Stimulated activated CD4-positive, alpha-beta T cell treated with anti-CD3 and anti-CD28 coated beads, Interleukin-1b, Interleukin-23, amount 100 ng/mL, for 4 hours (primary cell): ENCODE data around the gene NTPCR.
"Not testable (repeated sequence)": the region's sequence is repeated elsewhere in the genome, so short reads cannot be mapped to it uniquely, and the experiment has no call there.

ENCODE experiments used
- DNase-seq, 2 donors: peaks; one replicate each; pipeline ENCODE4 v3.0.0-alpha.2; 2020; ENCODE audit warnings: low read depth in 2 of 2

Gene NTPCR, protein sequence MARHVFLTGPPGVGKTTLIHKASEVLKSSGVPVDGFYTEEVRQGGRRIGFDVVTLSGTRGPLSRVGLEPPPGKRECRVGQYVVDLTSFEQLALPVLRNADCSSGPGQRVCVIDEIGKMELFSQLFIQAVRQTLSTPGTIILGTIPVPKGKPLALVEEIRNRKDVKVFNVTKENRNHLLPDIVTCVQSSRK

DNA sequence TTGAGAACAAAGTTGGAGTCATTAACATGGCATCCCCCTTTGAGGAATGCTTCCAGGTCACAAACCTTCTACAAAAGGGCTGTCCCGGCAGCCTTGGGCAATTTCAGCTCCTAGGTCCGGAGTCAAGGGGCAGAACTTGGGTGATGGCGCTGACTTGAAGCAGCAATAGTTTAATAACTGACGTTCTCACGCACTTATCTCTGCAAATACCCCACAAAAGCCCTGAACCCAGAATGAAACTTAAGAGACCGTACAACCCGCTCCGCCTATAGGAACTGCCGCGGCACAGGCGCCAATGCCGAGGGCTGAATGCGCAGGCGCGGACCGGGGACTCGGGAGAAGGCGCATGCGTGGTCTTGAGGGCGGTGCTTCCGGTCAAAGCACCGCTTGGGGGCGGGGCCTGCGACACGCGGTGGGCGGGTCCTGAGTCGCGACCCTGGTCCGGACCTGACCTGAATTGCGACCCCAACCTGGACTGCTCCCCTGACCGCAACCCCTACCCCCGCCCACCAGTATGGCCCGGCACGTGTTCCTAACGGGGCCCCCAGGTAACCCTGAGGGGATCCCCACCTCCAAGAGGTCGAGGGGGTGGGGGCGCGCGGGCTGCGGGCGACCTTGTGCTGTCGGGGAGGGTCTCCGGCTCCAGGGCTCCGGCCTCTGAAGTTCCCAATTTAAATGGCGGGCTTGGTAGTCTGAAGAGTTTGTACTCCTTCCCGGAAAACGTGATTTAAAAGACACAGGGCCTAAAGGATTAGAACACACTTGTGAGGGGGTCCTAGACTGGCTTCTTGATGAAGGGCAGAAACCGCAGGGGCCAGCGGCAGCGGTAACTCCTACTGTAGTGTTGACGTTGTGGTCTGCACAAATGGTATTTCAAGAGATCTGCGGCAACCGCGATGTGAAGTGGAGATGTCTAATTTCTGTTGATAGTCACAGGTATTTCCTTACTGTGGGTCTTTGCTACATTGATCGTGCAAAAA is at the start of gene NTPCR:
NTPCR (plus strand) TSS at position 415 of the 980 bp plus-strand sequence; CDS start at position 515, 100 bp downstream.
- peak; percentile 97 to 98 for DNase-seq

DNA sequence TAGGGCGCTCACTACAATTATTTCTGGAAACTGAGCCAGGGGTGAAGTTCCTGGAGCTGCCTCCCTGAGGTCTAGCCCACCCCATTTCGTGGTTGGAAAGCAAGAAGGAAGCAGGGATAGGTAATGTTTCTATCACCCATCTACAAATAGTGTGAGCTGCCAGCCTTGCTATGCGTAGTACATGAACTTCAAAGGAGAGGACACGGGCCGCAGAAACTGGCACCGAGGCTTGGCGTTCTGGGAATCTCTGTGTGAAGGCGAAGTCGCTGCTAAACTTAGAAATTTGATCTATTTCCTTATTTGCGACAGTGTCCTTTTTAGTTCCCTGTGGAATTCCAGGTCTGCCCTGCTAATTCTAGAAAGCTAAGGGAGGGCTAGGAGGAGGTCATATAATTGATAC is 49.6 kb upstream of the NTPCR start:
- DNase-seq: no peak

DNA sequence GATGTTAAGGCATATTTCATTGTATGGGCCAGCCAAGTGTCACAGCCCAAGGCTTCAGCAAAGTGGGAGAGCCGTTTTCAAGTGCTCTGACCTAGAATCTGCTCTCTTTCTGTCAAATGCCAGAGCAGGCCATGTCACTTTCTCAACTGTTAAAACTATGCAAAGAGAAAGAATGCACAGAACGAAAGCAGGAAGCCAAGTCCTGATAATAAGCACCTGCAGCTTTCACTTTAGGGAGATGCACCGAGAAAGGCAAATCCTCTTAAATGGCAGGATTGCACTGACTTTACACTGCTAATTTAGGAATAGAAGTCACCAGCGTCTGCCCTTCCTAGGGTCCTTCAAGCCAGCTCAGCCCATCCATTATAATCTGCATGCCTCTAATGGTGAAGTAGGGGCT is 49.2 kb upstream of the NTPCR start:
- no peak for DNase-seq

DNA sequence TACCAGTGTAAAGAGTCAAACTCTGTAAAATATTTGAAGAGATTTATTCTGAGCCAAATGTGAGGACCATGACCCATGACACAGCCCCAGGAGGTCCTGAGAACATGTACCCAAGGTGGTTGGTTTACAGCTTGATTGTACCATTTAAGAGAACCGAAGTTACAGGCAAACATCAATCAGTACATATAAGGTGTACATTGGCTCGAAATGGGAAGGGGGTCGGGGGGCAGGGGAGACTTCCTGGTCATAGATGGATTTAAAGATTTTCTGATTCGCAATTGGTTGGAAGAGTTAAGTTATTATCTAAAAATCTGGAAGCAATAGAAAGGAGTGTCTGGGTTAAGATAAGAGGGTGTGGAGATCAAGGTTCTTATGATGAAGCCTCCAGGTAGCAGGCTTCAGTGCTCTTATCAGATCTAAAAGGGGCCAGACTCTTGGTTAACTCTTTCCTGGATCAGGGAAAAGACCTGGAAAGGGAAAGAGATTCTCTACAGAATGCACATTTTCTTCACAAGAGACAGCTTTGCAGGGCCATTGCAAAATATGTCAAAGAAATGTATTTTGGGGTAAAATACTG is 47.5 kb upstream of the NTPCR start:
- no peak for DNase-seq

DNA sequence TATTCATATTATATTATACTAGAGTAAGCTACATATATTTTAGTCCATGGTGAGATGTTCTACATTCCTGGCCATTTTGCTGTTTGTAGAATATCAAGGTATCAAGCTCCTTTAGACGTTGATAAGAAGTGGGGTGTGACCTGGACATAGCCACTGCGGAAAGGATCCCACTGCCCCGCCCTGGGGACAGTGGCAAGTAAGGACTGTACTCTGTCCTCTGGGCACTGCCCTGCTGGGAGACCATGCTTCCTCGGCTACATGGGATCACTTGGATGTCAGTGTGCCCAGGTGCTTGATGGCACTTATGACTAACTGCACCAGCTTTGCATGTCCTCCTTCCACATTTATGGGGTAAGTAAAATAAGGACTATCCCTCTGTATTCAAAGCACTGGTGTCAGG is 46.3 kb upstream of the NTPCR start:
- no peak for DNase-seq

DNA sequence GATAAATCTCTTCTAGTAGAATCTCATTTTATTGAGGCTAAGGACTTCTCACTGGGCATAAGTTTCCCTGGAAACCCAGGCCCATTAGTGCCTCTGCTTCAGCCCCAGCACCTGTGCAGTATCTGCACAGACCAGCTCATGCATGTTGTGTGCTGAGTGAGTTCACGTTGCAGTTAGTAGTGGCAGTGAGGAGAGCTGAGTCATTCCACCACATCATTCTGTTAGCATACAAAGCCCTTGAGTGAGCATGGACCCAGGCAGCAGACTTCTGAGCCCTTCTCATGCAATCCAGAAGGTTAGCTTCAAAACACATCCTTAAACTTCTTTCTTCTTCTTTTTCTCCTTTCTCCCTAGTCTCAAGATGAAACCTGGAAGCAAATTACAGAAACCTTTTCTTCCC is 45.8 kb upstream of the NTPCR start:
- no peak for DNase-seq

DNA sequence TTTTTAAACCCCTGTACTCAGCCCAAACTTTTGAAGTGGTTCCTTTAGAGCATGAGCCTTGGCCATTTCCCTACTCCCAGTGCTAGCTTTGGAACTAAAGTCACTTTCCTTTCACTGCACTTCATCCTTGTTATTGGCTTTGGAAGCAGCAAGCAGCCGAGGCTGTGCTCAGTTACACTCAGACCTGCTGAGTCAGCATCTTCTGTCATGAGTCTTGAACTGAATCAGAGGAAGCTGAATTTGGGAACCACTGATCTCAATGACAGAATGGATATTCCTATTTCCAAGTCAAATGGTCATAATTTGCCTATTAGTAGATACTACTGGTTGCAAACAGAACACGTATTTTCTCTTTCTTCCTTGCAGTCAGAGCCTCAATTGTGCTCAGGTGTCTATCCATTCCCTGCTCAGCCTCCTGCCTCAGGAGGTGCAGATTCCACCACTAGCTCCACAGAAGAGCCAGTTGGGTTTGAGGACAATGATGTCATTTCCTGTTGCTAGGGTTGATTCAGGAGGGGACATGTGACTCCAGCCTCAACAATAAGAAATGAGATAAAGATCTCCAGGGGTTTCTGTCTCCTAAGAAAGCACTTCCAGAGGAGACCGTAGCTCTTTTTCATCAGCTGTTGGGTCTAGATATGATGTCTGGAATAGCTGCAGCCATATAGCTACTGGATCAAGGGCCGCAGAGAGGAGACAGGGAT is 44.9 kb upstream of the NTPCR start:
- DNase-seq: no peak

DNA sequence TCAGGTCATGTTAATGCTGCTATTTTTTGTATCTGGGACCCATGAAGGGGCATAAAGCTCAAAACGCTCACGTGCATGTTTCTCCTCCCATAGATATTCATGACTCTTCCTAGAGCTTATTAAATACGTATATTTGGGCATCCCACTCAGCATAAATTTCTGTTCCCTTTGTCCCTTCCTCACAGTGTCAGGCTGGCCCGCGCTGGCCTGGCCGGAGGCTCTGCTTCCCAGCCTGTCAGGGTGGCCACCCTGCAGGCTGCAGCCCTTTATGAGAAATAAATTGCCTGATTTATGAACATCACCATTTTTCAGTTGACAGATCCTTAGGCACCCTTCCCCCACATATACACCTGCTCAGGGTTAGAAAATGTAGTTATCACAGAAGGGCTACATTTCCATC is 44.0 kb upstream of the NTPCR start:
- no peak for DNase-seq

DNA sequence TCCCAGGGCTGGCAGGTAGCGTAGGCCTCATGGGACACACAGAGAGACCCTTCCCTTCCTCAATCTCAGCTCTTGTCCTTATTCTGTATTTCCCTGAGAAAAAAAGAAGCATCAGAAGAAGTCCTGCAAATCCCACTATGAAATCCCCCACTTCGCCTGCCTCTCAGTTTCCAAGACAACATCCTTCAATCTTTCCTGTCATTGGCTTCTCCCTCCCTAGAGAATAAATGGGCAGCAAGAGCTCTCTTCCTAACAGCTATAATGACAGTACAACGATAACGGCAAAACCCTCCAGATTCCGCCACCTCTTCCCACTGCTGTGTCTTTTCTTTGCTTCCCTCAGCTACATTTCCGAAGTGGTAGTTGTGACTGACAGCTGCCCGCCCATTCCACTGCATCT is 41.6 kb upstream of the NTPCR start:
- DNase-seq: no peak

DNA sequence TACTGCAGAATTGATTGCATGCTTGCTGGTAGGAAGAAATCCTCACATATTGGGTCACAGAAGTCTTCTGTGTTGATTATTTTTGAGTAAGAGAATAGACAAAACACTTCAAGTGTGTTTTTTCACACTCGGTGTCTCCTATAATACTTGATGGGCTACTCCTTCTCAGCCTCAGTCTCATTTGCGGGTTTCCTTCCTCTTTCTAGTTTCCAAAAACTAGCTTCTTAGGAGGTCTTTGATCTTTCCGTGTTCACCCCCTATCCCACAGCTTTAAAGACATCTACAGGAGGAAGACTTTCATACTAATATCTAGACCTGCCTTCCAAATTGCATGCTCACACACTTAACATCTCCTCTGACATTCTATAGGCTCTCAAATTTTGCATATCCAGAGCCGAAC is 40.7 kb upstream of the NTPCR start:
- DNase-seq: no peak

DNA sequence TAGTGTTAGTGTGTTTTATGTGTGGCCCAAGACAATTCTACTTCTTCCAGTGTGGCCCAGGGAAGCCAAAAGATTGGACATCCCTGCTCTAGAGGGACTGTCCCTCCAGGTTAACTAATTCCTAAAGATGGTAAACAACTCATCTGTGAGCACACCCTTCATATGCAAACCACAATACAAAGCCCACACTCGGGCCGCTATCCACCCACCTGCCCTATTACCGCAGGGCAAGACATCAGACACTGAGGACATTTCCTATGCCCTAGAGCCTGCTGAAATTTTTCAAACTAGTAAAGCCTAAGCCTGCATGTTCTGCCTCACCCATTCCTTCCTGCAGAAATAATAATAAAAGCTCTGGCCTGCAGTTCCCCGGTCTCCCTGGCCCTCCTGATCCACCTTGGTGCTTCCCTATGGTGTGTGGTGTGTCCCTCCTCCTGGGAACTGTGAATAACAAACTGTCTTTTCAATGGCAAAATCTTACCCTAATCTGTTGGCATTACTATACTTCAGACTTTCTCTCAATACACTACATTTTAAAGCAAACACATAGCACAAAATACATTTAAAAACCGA is 39.3 kb upstream of the NTPCR start:
- DNase-seq: no peak

DNA sequence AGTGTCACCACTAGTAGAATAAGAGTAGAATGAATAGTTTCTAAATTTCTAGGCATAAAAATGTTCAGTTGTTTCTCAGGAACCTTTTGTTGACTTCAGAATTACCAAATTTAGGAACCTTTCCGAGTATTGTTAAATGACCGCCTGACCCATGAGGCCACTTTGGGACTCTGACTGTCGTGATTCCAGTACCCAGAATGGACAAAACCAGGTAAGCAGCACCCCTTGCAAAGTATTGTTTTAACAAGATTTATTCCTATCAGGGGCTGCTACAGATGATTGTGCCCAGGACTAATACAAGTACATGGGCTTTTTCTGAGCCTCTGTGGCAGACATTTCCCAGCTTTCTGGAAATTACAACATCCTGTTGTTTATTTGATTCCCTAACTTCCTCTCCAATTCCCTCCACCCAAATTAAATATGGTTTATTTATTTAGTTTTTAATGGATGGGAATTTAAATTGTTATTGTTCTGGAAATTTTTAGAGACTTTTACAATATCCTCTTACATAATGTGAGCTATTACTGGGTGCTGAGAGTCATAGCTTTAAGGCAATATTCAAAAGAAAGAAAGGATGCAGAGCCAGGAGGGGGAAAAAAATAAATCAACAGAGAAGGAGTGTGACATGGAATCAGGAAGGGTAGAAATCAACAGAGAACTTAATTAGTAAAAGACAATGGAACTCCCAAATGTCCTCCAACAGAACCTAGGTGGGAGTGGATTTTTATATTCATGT is 37.4 kb upstream of the NTPCR start:
- DNase-seq: no peak

DNA sequence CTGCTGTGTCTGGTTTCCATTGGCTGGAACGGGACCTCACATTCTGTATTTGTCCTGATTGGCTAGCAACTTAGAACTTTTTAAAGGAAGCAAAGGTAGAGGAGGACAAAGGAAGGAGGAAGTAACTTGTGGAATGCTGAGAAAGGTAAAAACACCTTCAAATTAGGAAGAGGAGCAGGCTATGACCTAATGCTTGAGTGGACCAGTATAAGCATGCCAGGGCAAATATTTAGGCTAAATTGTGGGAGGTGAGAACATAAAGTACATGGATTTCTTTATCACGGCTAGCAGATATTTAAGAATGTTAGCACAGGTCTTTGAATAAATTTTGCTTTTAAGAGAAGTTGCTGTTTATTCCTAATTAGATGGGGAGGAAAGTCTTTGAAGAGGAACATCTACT is 36.1 kb upstream of the NTPCR start:
- not testable (repeated sequence) for DNase-seq

DNA sequence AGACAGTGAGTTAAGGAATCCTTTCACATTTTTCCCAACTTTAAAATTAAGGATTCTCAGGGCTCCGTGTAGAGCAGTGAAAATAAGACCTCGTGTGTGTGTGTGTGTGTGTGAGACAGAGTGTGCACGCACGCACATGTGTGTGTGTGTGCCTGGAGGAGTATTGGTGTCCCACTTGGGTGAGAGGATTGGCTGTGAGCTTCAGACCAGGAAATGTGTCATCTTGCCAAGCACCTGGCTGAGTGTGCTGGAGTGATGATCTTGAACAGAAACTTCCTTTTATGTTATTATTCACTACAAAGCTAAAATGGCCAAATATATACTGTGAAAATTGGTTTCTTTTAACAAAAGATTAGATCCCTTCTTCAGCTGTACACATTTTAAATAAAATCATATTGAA is 35.2 kb upstream of the NTPCR start:
- no peak for DNase-seq

DNA sequence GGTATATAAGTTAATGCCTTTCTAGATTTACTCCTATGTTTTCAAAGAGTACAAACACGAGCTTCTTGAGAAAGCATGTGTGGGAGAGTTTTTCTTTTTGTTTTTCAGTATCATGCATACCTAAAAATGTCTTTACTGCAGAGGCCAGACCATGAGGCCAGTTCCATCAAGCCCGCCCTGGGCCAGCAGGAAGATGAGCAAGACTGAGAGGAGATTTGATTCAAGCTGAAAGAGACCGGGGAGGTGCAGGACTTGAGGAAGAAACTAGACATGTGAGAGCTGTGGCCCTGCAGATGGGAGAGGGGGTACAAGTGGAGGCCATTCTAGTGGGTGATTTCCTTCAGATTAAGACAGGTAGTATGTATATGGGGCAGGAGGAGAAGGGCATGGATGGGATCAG is 33.4 kb upstream of the NTPCR start:
- no peak for DNase-seq

DNA sequence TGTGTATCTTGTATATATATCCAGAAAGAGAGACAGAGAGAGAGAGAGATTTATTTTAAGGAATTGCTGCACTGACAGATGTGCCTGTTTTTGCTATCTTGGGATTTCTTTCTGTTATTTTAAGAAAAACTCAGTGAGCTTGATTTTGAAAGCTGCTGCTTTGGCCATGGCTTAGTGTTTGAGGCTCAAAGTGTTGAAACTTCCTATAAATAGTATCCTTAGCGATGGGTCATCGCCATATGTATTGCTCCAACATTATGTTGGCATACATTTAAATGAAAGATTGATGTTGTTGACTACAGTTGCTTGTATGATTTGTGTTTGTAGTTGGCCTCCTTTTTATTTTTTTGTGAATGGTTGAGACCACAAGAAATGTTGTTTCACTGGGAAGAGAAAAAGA is 29.0 kb upstream of the NTPCR start:
- no peak for DNase-seq

DNA sequence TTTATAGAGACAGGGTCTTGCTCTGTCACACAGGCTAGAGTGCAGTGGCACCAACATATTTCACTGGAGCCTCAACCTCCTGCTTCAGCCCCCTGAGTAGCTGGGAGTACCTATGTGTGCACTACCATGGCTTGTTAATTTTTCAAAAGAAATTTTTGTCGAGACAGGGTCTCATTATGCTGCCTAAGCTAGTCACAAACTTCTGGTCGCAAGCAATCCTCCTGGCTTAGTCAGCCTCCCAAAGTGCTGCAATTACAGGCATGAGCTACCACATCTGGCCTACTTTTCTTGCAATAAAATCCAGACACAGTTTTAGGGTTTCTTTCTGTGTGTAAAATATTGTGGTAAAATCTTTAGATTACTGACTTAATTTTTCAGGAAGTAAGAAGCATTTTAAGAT is 27.9 kb upstream of the NTPCR start:
- no peak for DNase-seq

DNA sequence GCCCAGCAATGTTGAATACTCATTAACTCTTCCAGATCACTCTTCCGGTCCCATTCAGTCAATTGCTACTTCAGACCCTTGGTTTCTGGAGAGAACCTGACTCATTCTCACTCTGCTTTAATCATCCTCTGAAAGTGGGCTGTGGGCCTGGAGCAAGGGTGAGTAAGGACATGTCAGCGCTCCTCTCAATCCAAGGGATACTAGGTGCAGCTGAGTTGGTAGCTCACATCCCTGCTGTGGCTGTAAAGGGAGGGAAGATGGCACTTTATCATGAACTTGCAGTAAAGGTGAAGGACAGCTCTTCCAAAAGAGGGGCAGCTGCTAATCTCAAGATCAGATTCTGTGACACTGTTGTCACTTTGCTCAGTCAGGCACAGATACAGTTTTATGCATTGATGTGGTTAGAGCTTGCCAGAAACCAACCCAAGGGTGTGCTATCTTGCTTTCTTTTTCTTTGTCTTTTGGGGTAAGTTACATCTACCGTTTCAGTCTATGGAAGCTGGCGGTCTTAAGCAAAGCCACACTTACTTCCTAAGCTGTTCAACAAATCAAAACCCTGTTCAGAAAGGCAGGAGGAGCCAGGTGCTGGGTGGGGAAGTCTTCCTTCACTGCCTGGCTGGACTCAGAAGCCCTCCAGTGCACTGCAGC is 26.5 kb upstream of the NTPCR start:
- peak in 1 of 2 donors; percentile 8 for DNase-seq

DNA sequence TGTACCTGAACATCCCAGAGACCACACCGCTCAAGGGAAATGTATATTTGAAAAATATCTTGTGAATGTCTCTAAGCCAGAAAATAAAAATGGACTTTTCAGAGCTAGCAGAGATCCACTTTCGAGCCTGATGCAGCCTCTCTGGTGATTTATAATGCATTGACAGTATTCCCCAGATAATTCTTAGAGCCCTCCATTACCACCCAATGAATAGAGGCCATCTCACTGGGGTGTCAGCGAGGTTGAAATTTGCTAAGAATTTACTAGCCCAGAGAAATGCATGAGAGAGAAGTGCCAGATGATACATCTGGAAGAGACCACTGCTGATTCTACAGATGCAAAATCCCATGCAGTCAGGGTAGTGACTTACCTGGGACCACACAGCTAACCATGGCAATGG is 25.5 kb upstream of the NTPCR start:
- DNase-seq: no peak

DNA sequence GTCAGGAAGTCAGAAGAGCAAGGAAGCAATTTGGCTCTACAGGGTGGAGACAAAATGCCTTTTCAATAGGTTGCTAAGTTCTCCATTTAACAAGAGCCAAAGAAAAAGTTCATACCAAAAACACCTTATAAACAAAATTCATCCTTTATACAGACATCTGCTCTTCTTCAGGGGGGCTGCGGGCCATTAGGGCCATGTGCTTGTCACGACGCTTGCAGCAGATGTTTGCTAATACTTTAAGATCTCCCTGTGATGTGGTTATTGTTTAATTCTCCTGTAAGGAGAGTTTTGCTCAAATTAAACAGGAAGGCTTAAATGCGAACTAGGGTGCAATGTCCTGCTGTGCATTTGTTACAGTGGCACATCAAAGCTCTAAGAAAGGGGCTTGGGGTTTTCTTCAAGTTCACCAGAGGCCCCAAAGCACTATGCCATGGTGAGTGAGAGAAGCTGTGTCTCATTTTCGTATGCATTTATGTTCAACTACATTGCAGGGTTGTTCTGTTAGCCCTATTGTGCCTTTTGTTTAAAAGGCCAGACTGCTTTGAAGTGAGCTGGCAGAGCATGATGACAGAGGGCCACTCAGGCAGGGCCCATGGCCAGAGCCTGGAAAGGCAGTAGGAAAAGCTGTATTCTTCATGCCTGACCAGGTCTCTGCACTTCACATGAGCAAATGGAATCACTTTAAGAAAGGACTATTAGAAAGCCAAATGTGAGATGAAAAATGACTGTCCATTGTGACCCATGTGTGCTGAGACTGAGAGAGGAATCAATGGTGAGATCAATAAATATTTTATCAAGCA is 24.8 kb upstream of the NTPCR start:
- no peak for DNase-seq
